Thyroid gland (tissue), 4 donors: ENCODE data around the gene SFT2D3. TPM values are rescaled to one million over a fixed set of nuclear protein-coding genes. Genes with fewer than 3 reads are reported as not detected.

Experiments used
- DNase-seq, 2 donors: peaks; one replicate each; pipeline ENCODE4 v3.0.0-alpha.2; 2019
- H3K27ac ChIP-seq, 3 donors: fragments of 200-600 bp; sonication (generic); 1 replicate in 2 of 3; 2 replicates in 1 of 3; pipeline ENCODE4 v1.5.1; 2016 to 2019; ENCODE audit warnings: mild to moderate bottlenecking in 1 of 3, moderate library complexity in 1 of 3
- H3K27me3 ChIP-seq: fragments of 200-600 bp; sonication (generic); one replicate; pipeline ENCODE4 v1.5.1; 2019
- H3K36me3 ChIP-seq, 2 donors: fragments of 200-600 bp; sonication (generic); one replicate each; pipeline ENCODE4 v1.5.1; 2016 to 2019
- H3K4me1 ChIP-seq, 2 donors: fragments of 200-600 bp; sonication (generic); one replicate each; pipeline ENCODE4 v1.5.1; 2017 to 2019
- H3K4me3 ChIP-seq, 3 donors: fragments of 200-600 bp; sonication (generic); replicated peaks in 1 of 3; 1 replicate in 2 of 3; 2 replicates in 1 of 3; pipeline ENCODE4 v1.5.1; 2016; ENCODE audit warnings: mild to moderate bottlenecking in 1 of 3
- H3K9me3 ChIP-seq: fragments of 200-600 bp; sonication (generic); one replicate; pipeline ENCODE4 v1.5.1; 2017
- CTCF ChIP-seq, 6 experiments: fragments of 200-600 bp in 3 of 6; fragments of 450-650 bp in 3 of 6; sonication (generic) in 3 of 6; IDR thresholded peaks; one replicate each; pipeline ENCODE4 v1.5.1; 2016 to 2019; ENCODE audit warnings: antibody characterized with exemption in 6 of 6, mild to moderate bottlenecking in 2 of 6, inconsistent platforms in 1 of 6, moderate library complexity in 1 of 6
- POLR2A ChIP-seq, 2 donors: fragments of 450-650 bp; IDR thresholded peaks; one replicate each; pipeline ENCODE4 v1.6.1; 2017; ENCODE audit warnings: antibody characterized with exemption in 2 of 2, mild to moderate bottlenecking in 2 of 2, moderate library complexity in 1 of 2
- WGBS, 2 donors: methylation state at CpG; one replicate each; pipeline ENCODE4 v1.1.5; 2017; 5-methylcytosine and 5-hydroxymethylcytosine counted together
- intact Hi-C: fragments of 100-400 bp; cut with DNase I; formaldehyde crosslinking; loops from one replicate; pipeline ENCODE4 v1.15.1; 2023
- total RNA-seq, 4 donors: library from RNA; depleted of rRNA; stranded (reverse); fragments of >200 nt; gene quantifications; one replicate each; pipeline ENCODE4 v1.2.3, GENCODE V29; 2016

The SFT2D3 gene
- total RNA-seq, 4 donors from 2014 or later = 14.0 to 17.9 (median 16.1) TPM

GRCh38 chr2:127654084-127654837 is 47.0 kb upstream of the SFT2D3 start:
- no peak for TF ChIP-seq CTCF (IDR thresholded peaks at IDR 0.05)
- TF ChIP-seq POLR2A (IDR thresholded peaks at IDR 0.05) = no peak
- 83 to 93% methylated on average over 1 to 18 of the region's 24 CpGs for WGBS, 2 donors
- Histone ChIP-seq H3K27ac (no peak overlapping the region), H3K9me3 (no peaks in the 10 kb centered on the region), H3K4me1 (peaks cover 8 to 49% of the 10 kb centered on the region in 2 donors), H3K4me3 (no peak overlapping the region), H3K36me3 (no peaks in the 10 kb centered on the region), H3K27me3 (no peaks in the 10 kb centered on the region)
- no peak for DNase-seq
- intact Hi-C loops = no loop called here

GRCh38 chr2:127654838-127655175 is 46.5 kb upstream of the SFT2D3 start:
- WGBS, 2 donors = 91% methylated on average over 8 of the region's 8 CpGs; no CpG with 5 or more reads in 1 of the 2 donors
- Histone ChIP-seq H3K36me3 (no peaks in the 10 kb centered on the region), H3K4me1 (peaks cover 3 to 45% of the 10 kb centered on the region in 2 donors), H3K27me3 (no peaks in the 10 kb centered on the region), H3K9me3 (no peaks in the 10 kb centered on the region), H3K4me3 (no peak overlapping the region), H3K27ac (no peak overlapping the region)
- no peak for TF ChIP-seq CTCF (IDR thresholded peaks at IDR 0.05)
- TF ChIP-seq POLR2A (IDR thresholded peaks at IDR 0.05) = no peak
- intact Hi-C loops = no loop called here
- DNase-seq = no peak

- WGBS, 2 donors = 83 to 89% methylated on average over 15 to 16 of the region's 16 CpGs
- no peaks in the 10 kb centered on the region for H3K36me3 ChIP-seq
- no peaks in the 10 kb centered on the region for H3K27me3 ChIP-seq
- DNase-seq = no peak
- no peak for TF ChIP-seq CTCF (IDR thresholded peaks at IDR 0.05)
- TF ChIP-seq POLR2A (IDR thresholded peaks at IDR 0.05) = no peak
- intact Hi-C loops = no loop called here
- no peaks in the 10 kb centered on the region for H3K9me3 ChIP-seq
- H3K4me1 ChIP-seq = peaks cover 3 to 41% of the 10 kb centered on the region in 2 donors
- no peak overlapping the region for H3K4me3 ChIP-seq
- H3K27ac ChIP-seq = no peak overlapping the region
Measured at GRCh38 chr2:127655209-127656073, 45.9 kb upstream of the SFT2D3 start.

- no peak for DNase-seq
- H3K9me3 ChIP-seq = no peaks in the 10 kb centered on the region
- peak overlapping the region in 1 of 3 donors; percentile 1 for H3K27ac ChIP-seq
- H3K4me1 ChIP-seq = peaks cover 3 to 49% of the 10 kb centered on the region in 2 donors
- intact Hi-C loops = no loop called here
- no peak overlapping the region for H3K4me3 ChIP-seq
- TF ChIP-seq CTCF (IDR thresholded peaks at IDR 0.05) (no peak), POLR2A (IDR thresholded peaks at IDR 0.05) (no peak)
- H3K27me3 ChIP-seq = no peaks in the 10 kb centered on the region
- H3K36me3 ChIP-seq = no peaks in the 10 kb centered on the region
- WGBS, 2 donors = 90 to 95% methylated on average over 15 of the region's 15 CpGs
Measured at GRCh38 chr2:127656569-127657231, 44.6 kb upstream of the SFT2D3 start.
